K562 (cell line): ENCODE measurements around the gene C12orf42. TPM values are rescaled to one million over a fixed set of nuclear protein-coding genes. Genes with fewer than 3 reads are reported as not detected.

Experiments
- CREB3L1 ChIP-seq: fragments of 450-650 bp; IDR thresholded peaks from 2 replicates; pipeline ENCODE4 v1.6.1; 2014; ENCODE audit warnings: low read depth, mild to moderate bottlenecking, moderate library complexity, borderline replicate concordance
- FOXA3 ChIP-seq, 2 experiments: fragments of 450-650 bp in 1 of 2; sonication (generic) in 1 of 2; formaldehyde crosslinking; IDR thresholded peaks in 1 of 2; conservative IDR thresholded peaks in 1 of 2; 2 replicates each; pipeline versions ENCODE4 v1.4.0 to v1.8.0; 2020 to 2022; ENCODE audit warnings: mild to moderate bottlenecking in 2 of 2, missing genetic modification reagents in 1 of 2
- HMGXB4 ChIP-seq: sonication (generic); formaldehyde crosslinking; IDR thresholded peaks from 2 replicates; pipeline ENCODE4 v1.8.1; 2023; ENCODE audit warnings: mild to moderate bottlenecking, missing genetic modification reagents
- KLF13 ChIP-seq: fragments of 450-650 bp; IDR thresholded peaks from 2 replicates; pipeline ENCODE4 v1.6.1; 2016; ENCODE audit warnings: missing genetic modification characterization, low read depth, mild to moderate bottlenecking, missing compliant biosample characterization, moderate library complexity, borderline replicate concordance
- NFIX ChIP-seq: fragments of 250-450 bp; sonication (Bioruptor Pico); IDR thresholded peaks from 2 replicates; pipeline ENCODE4 v1.4.0; 2020; ENCODE audit warnings: low read depth, mild to moderate bottlenecking, moderate library complexity
- NR2C2 ChIP-seq, 2 experiments: fragments of 200-800 bp in 1 of 2; sonication (Bioruptor generic) in 1 of 2; sonication (generic) in 1 of 2; formaldehyde crosslinking in 1 of 2; IDR thresholded peaks; 2 replicates each; pipeline versions ENCODE4 v1.6.1 to v1.8.0; 2016 to 2022; ENCODE audit warnings: mild to moderate bottlenecking in 1 of 2, missing compliant biosample characterization in 1 of 2, missing genetic modification characterization in 1 of 2, missing genetic modification reagents in 1 of 2
- SIX5 ChIP-seq, 2 experiments: IDR thresholded peaks; 2 replicates each; pipeline ENCODE4 v1.6.1; 2011; ENCODE audit warnings: low read length in 2 of 2, borderline replicate concordance in 1 of 2, low read depth in 1 of 2, mild to moderate bottlenecking in 1 of 2, moderate library complexity in 1 of 2; ENCODE audit not compliant: insufficient read depth in 1 of 2
- TAF9B ChIP-seq: fragments of 450-650 bp; IDR thresholded peaks from 2 replicates; pipeline ENCODE4 v1.6.1; 2018; ENCODE audit warnings: mild to moderate bottlenecking; ENCODE audit not compliant: partially characterized antibody
- USF2 ChIP-seq: sonication (generic); formaldehyde crosslinking; IDR thresholded peaks from 2 replicates; pipeline ENCODE4 v1.5.0; 2020; ENCODE audit warnings: missing genetic modification reagents
- ZKSCAN3 ChIP-seq: fragments of 250-450 bp; sonication (Bioruptor Pico); IDR thresholded peaks from 2 replicates; pipeline ENCODE4 v1.4.0; 2020
- ZNF785 ChIP-seq: fragments of 250-450 bp; sonication (Bioruptor Pico); IDR thresholded peaks from 2 replicates; pipeline ENCODE4 v1.4.0; 2020; ENCODE audit warnings: mild to moderate bottlenecking
- ZZZ3 ChIP-seq: fragments of 450-650 bp; IDR thresholded peaks from 2 replicates; pipeline ENCODE4 v1.6.1; 2016; ENCODE audit warnings: antibody characterized with exemption, mild to moderate bottlenecking, moderate library complexity
- polyA plus RNA-seq, 8 experiments: library from polyadenylated mRNA; depleted of rRNA in 4 of 8; stranded (reverse) in 5 of 8; unstranded in 3 of 8; fragments of >200 nt; fragmentation: Nextera tagmentation in 2 of 8; fragmentation: Illumina TruSeq in 1 of 8; extraction: Ambion mirVana in 2 of 8; extraction: Trizol in 1 of 8; gene quantifications; 2 replicates each; pipeline versions ENCODE4 v1.2.1 to v1.2.3, GENCODE V29; 2011 to 2014; ENCODE audit warnings: inconsistent platforms in 1 of 8, missing spikeins in 1 of 8
- total RNA-seq, 7 experiments: library from RNA; depleted of rRNA in 6 of 7; stranded (reverse); fragments of >200 nt in 6 of 7; fragmentation: Illumina TruSeq in 2 of 7; extraction: Trizol in 2 of 7; gene quantifications; 2 replicates each; pipeline versions ENCODE4 v1.2.1 to v1.2.3, GENCODE V29; 2011 to 2021; ENCODE audit warnings: low replicate concordance in 1 of 7

Gene C12orf42
- total and polyA plus RNA-seq, 9 of the 15 experiments (the other 6 are each of a cell fraction or from before 2014, with no cell fraction given): not detected

GRCh38 chr12:103515341-103515740 lies 19.6 kb upstream of the C12orf42 start (continued):
- TF ChIP-seq NR2C2 (CRISPR knock-in tag; IDR thresholded peaks at IDR 0.05): no peak
- no peak for TF ChIP-seq NR2C2 (tag; IDR thresholded peaks at IDR 0.05)
- no peak for TF ChIP-seq FOXA3 (CRISPR knock-in tag; conservative IDR thresholded peaks at IDR 0.05 in 1 of 2, IDR thresholded peaks at IDR 0.05 in 1 of 2)
- no peak for TF ChIP-seq NFIX (CRISPR knock-in tag)
- no peak for TF ChIP-seq ZKSCAN3 (CRISPR knock-in tag)
- no peak for TF ChIP-seq TAF9B
- TF ChIP-seq KLF13: no peak
- no peak for TF ChIP-seq ZNF785 (CRISPR knock-in tag)
- TF ChIP-seq CREB3L1: no peak
- TF ChIP-seq ZZZ3: no peak
- no peak for TF ChIP-seq HMGXB4
- no peak for TF ChIP-seq USF2 (CRISPR knock-in tag)
- TF ChIP-seq SIX5 (IDR thresholded peaks at IDR 0.05; ENCODE audit: borderline replicate concordance in 1 of 2, insufficient read depth in 1 of 2, low read depth in 1 of 2, low read length in 2 of 2): no peak
